Keratinocyte (primary cell): ENCODE results near the gene TMEM231.

ENCODE experiments used
- CTCF ChIP-seq, 3 experiments: IDR thresholded peaks in 1 of 3; conservative IDR thresholded peaks in 1 of 3; optimal IDR thresholded peaks in 1 of 3; 2 replicates in 2 of 3; 3 replicates in 1 of 3; pipeline versions ENCODE3 to v1.5.1; 2011; ENCODE audit warnings: low read length in 3 of 3, mild to moderate bottlenecking in 3 of 3, moderate library complexity in 2 of 3, control low read depth in 1 of 3, inconsistent platforms in 1 of 3; ENCODE audit not compliant: insufficient read depth in 2 of 3; ENCODE audit errors: extremely low read depth in 1 of 3
- EZH2 ChIP-seq: IDR thresholded peaks from one replicate; pipeline ENCODE4 v1.6.1; 2012; ENCODE audit warnings: inconsistent platforms, mild to moderate bottlenecking, low read length, moderate library complexity

- no peak for TF ChIP-seq CTCF (optimal IDR thresholded peaks at IDR 0.05 in 1 of 3, IDR thresholded peaks at IDR 0.05 in 1 of 3, conservative IDR thresholded peaks at IDR 0.05 in 1 of 3; ENCODE audit: extremely low read depth in 1 of 3, insufficient read depth in 2 of 3, low read length in 3 of 3)
- no peak for TF ChIP-seq EZH2
These were observed 22.2 kb upstream of the TMEM231 start for GRCh38 chr16:75578212-75578611.
